Transverse colon (tissue), 4 donors: ENCODE data around the gene UNC13B. TPM values are rescaled to one million over a fixed set of nuclear protein-coding genes. Genes with fewer than 3 reads are reported as not detected.

Experiments
- DNase-seq: peaks from one replicate; pipeline ENCODE4 v3.0.0-alpha.2; 2019
- H3K27ac ChIP-seq, 4 donors: fragments of 200-600 bp; sonication (generic); 2 replicates each; pipeline ENCODE4 v1.5.1; 2016 to 2018; ENCODE audit warnings: inconsistent platforms in 4 of 4
- H3K27me3 ChIP-seq: fragments of 200-600 bp; sonication (generic); 2 replicates; pipeline ENCODE4 v1.5.1; 2017; ENCODE audit warnings: inconsistent platforms
- H3K36me3 ChIP-seq, 4 donors: fragments of 200-600 bp; sonication (generic); 2 replicates each; pipeline ENCODE4 v1.5.1; 2017 to 2019; ENCODE audit warnings: inconsistent platforms in 4 of 4
- H3K4me1 ChIP-seq, 4 donors: fragments of 200-600 bp; sonication (generic); 2 replicates each; pipeline ENCODE4 v1.5.1; 2017 to 2020; ENCODE audit warnings: inconsistent platforms in 4 of 4
- H3K4me3 ChIP-seq, 4 donors: fragments of 200-600 bp; sonication (generic); 1 replicate in 1 of 4; 2 replicates in 3 of 4; pipeline versions ENCODE4 v1.5.1 to v1.6.1; 2017 to 2019; ENCODE audit warnings: inconsistent platforms in 4 of 4
- H3K9me3 ChIP-seq, 2 donors: fragments of 200-600 bp; sonication (generic); 2 replicates each; pipeline ENCODE4 v1.5.1; 2017 to 2019; ENCODE audit warnings: inconsistent platforms in 2 of 2
- EP300 ChIP-seq: sonication (generic); formaldehyde crosslinking; IDR thresholded peaks from one replicate; pipeline ENCODE4 v1.6.1; 2017; ENCODE audit warnings: antibody characterized with exemption, low read depth
- POLR2A ChIP-seq: fragments of 450-650 bp; IDR thresholded peaks from one replicate; pipeline ENCODE4 v1.6.1; 2016; ENCODE audit warnings: antibody characterized with exemption, mild to moderate bottlenecking, moderate library complexity
- POLR2AphosphoS5 ChIP-seq, 3 donors: sonication (generic); formaldehyde crosslinking; IDR thresholded peaks; one replicate each; pipeline ENCODE4 v1.6.1; 2016; ENCODE audit warnings: antibody characterized with exemption in 3 of 3
- WGBS, 2 donors: methylation state at CpG; one replicate each; pipeline ENCODE4 v1.1.5; 2018; ENCODE audit warnings: low coverage in 1 of 2; 5-methylcytosine and 5-hydroxymethylcytosine counted together
- in situ Hi-C, 4 donors: fragments of 200-750 bp; cut with MboI; loops; one replicate each; pipeline versions ENCODE4 v1.15.0 to v1.15.1; 2017; ENCODE audit warnings: low sequenced_read_pairs in 3 of 4, low pct_ligation_motif_present in 1 of 4, low pct_unique_long_range_greater_than_20kb in 1 of 4
- intact Hi-C: fragments of 100-400 bp; cut with DNase I; formaldehyde crosslinking; loops from one replicate; pipeline ENCODE4 v1.15.1; 2023; ENCODE audit warnings: low total_unique reads
- total RNA-seq, 4 donors: library from RNA; depleted of rRNA; stranded (reverse); fragments of >200 nt; gene quantifications; one replicate each; pipeline ENCODE4 v1.1.0, GENCODE V29; 2016
- TF ChIP-seq, protein P1 (sequence below), 5 experiments: fragments of 200-600 bp in 3 of 5; fragments of 450-650 bp in 2 of 5; sonication (generic) in 3 of 5; IDR thresholded peaks; 1 replicate in 2 of 5; 2 replicates in 3 of 5; pipeline ENCODE4 v1.5.1; 2016 to 2017; ENCODE audit warnings: antibody characterized with exemption in 5 of 5, inconsistent platforms in 3 of 5, mild to moderate bottlenecking in 2 of 5, moderate library complexity in 1 of 5

The UNC13B gene
- total RNA-seq = 10 to 100 TPM; 52.1 to 67.0 (median 58.9) TPM

DNA sequence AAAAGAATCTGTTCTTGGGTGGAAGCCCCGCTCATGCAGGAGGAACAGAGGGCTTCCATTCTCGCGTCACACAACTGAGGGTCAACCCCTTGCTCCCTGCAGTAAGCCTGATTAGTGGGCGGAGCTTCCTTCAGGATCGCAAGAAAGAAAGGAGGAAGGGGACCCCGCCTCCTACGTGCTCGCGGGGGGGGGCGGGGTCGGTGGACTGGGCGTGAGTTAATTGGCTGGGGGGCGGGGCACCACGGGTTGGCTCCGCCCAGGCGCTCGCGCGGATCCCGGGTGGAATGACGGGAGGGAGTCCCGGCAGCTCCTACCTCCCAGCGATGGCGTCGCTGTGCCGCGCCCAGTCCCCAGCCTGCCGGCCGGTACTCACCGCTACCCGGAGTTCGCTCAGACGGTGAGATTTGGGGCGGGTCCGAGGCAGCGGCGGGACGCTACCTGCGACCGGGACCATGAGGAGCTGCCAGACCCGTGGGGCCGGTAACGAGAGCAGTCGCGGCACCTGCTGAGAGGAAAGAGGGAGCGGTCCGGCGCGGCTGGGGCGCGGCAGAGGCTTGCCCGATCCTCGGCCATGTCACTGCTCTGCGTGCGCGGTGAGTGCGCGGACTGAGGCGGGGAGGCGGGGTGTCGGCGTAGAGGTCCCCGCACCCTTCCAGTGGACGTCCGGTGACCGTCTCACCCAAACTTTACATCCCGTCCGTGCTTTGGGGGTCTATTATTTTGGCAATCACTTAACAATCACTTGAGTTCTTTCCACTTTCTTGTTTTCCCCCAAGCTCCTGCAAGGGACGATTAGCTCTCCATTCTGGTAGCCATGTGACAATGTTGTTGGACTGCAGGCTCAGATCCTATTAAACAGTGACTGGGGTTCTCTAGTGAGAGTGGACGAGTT lies at the start of gene UNC13B:
Gene UNC13B (plus strand): TSS at position 297 of the 892 bp plus-strand sequence. CDS start 275 bp downstream, at position 572.
- Histone ChIP-seq H3K27ac (peak within 1 kb of the TSS; percentile 91 to 94 (median 93)), H3K4me3 (peak within 1 kb of the TSS; percentile 59 to 75 (median 66)), H3K4me1 (peaks cover 3 to 29% (median 16%) of the 10 kb centered on the region in 4 donors), H3K27me3 (no peaks in the 10 kb centered on the region), H3K9me3 (no peaks in the 10 kb centered on the region), H3K36me3 (no peaks in the 10 kb centered on the region)
- 0 to 1% methylated on average over 2 to 41 of the region's 70 CpGs for WGBS, 2 donors
- TF ChIP-seq POLR2A = peak; percentile 94
- TF ChIP-seq EP300 = no peak
- TF ChIP-seq, protein P1, sequence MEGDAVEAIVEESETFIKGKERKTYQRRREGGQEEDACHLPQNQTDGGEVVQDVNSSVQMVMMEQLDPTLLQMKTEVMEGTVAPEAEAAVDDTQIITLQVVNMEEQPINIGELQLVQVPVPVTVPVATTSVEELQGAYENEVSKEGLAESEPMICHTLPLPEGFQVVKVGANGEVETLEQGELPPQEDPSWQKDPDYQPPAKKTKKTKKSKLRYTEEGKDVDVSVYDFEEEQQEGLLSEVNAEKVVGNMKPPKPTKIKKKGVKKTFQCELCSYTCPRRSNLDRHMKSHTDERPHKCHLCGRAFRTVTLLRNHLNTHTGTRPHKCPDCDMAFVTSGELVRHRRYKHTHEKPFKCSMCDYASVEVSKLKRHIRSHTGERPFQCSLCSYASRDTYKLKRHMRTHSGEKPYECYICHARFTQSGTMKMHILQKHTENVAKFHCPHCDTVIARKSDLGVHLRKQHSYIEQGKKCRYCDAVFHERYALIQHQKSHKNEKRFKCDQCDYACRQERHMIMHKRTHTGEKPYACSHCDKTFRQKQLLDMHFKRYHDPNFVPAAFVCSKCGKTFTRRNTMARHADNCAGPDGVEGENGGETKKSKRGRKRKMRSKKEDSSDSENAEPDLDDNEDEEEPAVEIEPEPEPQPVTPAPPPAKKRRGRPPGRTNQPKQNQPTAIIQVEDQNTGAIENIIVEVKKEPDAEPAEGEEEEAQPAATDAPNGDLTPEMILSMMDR (IDR thresholded peaks at IDR 0.05) = peak in 2 of 5 experiments; percentile 8 to 35
- peak; percentile 85 to 94 (median 93) for TF ChIP-seq POLR2AphosphoS5 (IDR thresholded peaks at IDR 0.05)
- intact Hi-C loops (no loop called here), in situ Hi-C loops (no loop called here)
- DNase-seq = peak; percentile 97

DNA sequence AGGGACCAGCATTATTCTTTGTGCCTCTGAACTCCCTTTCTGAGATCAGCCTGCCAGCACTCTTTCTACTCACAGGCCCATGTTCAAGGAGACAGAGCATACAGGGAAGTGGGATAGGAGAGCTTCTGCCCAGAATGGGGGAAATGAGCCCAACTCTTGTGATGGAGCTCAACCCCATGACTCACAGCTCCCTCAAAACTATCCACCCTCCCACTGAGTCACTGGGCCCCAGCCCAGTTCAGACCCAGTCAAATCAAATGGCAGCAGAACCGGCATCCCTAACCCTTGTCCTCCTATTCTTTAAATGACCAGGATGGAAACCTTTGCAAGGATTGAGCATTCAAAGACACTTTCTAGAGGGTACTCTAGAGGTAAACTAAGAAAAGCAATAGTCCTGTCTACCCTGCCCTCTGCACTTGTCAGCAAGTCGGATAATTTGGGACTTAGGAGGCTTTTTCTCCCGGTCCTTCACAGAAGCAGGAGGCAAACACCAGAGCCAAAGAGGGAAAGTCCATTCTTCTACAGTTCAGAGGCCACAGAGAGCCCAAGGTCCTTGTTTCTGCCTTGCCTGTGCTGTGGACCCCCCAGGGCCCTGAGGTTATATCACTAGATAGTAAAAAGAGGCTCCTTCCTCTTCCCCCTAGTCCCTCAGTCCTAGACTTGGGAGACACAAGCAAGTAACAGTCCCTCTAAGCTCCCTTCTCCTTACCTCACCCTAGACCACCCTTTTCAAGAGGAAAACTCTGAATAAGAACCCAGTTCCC lies 49.4 kb upstream of the UNC13B start:
- Histone ChIP-seq H3K27me3 (no peaks in the 10 kb centered on the region), H3K36me3 (peaks cover 0 to 8% (median 3%) of the 10 kb centered on the region in 4 donors), H3K4me3 (no peak overlapping the region), H3K27ac (peak overlapping the region; percentile 87 to 96 (median 91)), H3K9me3 (no peaks in the 10 kb centered on the region), H3K4me1 (peaks cover 37 to 60% (median 55%) of the 10 kb centered on the region in 4 donors)
- in situ Hi-C loops = loop anchor here (10.0 to 25.0 kb wide), 4 partner anchors 142 to 450 kb away; a partner anchor contains a TSS
- no peak for TF ChIP-seq POLR2A
- TF ChIP-seq EP300 = no peak
- no peak for TF ChIP-seq POLR2AphosphoS5 (IDR thresholded peaks at IDR 0.05)
- TF ChIP-seq, protein P1 (IDR thresholded peaks at IDR 0.05) = no peak
- DNase-seq = peak; percentile 40
- intact Hi-C loops = no loop called here
- 73 to 82% methylated on average over 2 to 3 of the region's 3 CpGs for WGBS, 2 donors

DNA sequence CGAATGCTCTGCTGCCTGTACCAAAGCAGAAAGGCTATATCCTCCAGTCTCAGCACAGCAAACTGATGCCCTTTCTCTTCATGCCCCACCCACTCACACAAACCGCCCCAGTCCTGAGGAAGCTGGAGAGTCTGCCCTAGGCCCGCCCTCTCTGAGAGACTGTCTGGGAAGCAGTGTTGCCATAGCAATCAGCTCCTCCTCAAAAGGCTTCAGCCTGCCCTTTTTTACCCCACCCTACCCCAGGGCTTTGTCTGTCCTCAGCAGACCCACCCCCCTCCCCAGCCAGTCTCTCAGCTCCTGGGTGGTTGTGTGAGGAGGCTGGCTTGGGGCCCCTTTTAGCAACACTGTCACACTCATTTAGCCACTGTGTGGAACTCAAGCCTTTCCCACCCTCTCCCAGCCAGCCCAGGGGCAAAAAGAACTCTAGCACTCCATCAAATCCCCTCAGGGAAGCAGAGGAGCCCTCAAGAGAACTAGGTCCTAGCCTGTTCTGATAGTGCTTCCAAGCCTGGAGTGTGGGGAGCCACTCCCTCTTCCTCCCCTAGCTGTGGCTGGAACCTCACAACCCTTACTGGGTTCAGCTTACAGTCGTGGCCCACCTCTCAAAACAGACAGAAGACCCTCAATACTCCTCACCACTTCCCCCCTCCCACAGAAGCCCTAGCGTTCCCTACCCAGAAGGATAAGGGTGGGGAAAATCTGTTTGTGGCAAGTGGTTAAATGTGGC lies 47.5 kb upstream of the UNC13B start:
- Histone ChIP-seq H3K4me3 (peak overlapping the region; percentile 43 to 57 (median 51)), H3K27ac (peak overlapping the region; percentile 87 to 96 (median 91)), H3K36me3 (no peaks in the 10 kb centered on the region), H3K4me1 (peaks cover 37 to 60% (median 56%) of the 10 kb centered on the region in 4 donors), H3K9me3 (no peaks in the 10 kb centered on the region), H3K27me3 (no peaks in the 10 kb centered on the region)
- intact Hi-C loops (no loop called here), in situ Hi-C loops (loop anchor here (10.0 to 25.0 kb wide), 4 partner anchors 141 to 448 kb away; a partner anchor contains a TSS)
- TF ChIP-seq EP300 = no peak
- TF ChIP-seq, protein P1 (IDR thresholded peaks at IDR 0.05) = no peak
- TF ChIP-seq POLR2A = no peak
- TF ChIP-seq POLR2AphosphoS5 (IDR thresholded peaks at IDR 0.05) = peak in 1 of 3 donors; percentile 11
- 7% methylated on average over 5 of the region's 5 CpGs; no CpG with 5 or more reads in 1 of the 2 donors for WGBS, 2 donors
- peak; percentile 88 for DNase-seq
